Caki2 (cell line): ENCODE data around the gene FSCN2. TPM values are rescaled to one million over a fixed set of nuclear protein-coding genes. Genes with fewer than 3 reads are reported as not detected.

ENCODE experiments used
- DNase-seq: peaks from one replicate; pipeline ENCODE4 v3.0.0-alpha.2; 2015; ENCODE audit warnings: low read depth
- in situ Hi-C: cut with HindIII; loops from 2 replicates; pipeline ENCODE4 v1.10.0; 2016; ENCODE audit warnings: low sequenced_read_pairs, low pct_unique_long_range_greater_than_20kb, mixed read lengths
- total RNA-seq: library from RNA; depleted of rRNA; stranded (reverse); fragments of >200 nt; shearing (Covaris generic); gene quantifications from 2 replicates; pipeline ENCODE4 v1.2.3, GENCODE V29; 2014; ENCODE audit warnings: low replicate concordance; rRNA removed

The FSCN2 gene
- 0.37 and 1.6 TPM in 2 replicates for total RNA-seq

GRCh38 chr17:81527591-81528383 is at the start of gene FSCN2:
Gene FSCN2 (plus strand): TSS chr17:81528377. CDS start chr17:81528532, 155 bp downstream.
- DNase-seq, result no peak
- in situ Hi-C loops, result no loop called here

GRCh38 chr17:81479175-81480071 is 48.8 kb upstream of the FSCN2 start:
- in situ Hi-C loops, result no loop called here
- no peak for DNase-seq

- peak; percentile 51 for DNase-seq
- in situ Hi-C loops, result no loop called here
Observed at GRCh38 chr17:81480140-81481072, 47.8 kb upstream of the FSCN2 start.

GRCh38 chr17:81481073-81481799 is 46.9 kb upstream of the FSCN2 start:
- in situ Hi-C loops, result no loop called here
- DNase-seq, result peak; percentile 69

GRCh38 chr17:81481815-81482505 is 46.2 kb upstream of the FSCN2 start:
- in situ Hi-C loops, result no loop called here
- DNase-seq, result no peak

GRCh38 chr17:81482673-81483072 is 45.5 kb upstream of the FSCN2 start:
- no peak for DNase-seq
- in situ Hi-C loops, result no loop called here

GRCh38 chr17:81483085-81483861 is 44.9 kb upstream of the FSCN2 start:
- in situ Hi-C loops, result no loop called here
- DNase-seq, result no peak

GRCh38 chr17:81483862-81484194 is 44.3 kb upstream of the FSCN2 start:
- in situ Hi-C loops, result no loop called here
- no peak for DNase-seq

GRCh38 chr17:81484195-81484979 is 43.8 kb upstream of the FSCN2 start:
- in situ Hi-C loops, result no loop called here
- DNase-seq, result peak; percentile 75

GRCh38 chr17:81486199-81486810 is 41.9 kb upstream of the FSCN2 start:
- no peak for DNase-seq
- in situ Hi-C loops, result no loop called here

- in situ Hi-C loops, result no loop called here
- DNase-seq, result no peak
Observed at GRCh38 chr17:81487089-81487486, 41.1 kb upstream of the FSCN2 start.

GRCh38 chr17:81487487-81488275 is 40.5 kb upstream of the FSCN2 start:
- in situ Hi-C loops, result no loop called here
- peak; percentile 75 for DNase-seq

- no peak for DNase-seq
- in situ Hi-C loops, result no loop called here
Observed at GRCh38 chr17:81488276-81488860, 39.8 kb upstream of the FSCN2 start.
